ENCODE measurements around the gene SNF8.

The SNF8 gene

DNA sequence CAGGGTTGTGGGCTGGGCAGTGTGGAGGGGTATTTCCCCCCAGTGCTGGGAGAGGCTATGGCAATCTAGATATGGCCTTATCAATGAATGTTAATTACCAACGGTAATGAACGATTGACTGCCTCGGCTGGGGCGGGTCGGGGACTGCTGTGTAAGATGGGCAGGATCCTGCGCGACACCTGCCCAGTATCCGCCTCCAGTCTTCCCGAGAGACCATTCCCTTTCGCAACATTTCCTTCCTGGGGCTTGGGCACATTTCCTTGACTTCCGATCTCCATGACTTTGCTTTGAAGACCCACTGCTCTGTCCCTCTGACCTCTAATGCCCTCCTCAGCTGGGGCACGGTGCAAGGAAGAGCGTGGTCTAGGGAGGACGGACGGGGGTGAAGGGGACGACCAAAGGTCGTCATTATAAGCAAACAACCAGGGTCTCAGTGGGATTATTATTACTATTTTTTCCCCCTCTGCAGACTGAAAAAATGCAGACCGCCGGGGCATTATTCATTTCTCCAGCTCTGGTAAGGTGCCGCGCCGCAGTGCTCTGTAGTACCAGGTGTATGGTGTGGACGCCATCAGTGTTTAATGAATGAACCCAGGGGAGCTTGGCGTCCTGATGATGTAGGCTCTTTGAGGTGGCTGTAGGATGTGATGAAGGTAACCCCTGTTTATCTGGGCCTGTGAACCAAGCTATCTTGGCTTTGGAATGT is 51.5 kb downstream of the SNF8 start:
- DNase-seq (ENCODE audit: low read depth in 2 of 2) = no peak

DNA sequence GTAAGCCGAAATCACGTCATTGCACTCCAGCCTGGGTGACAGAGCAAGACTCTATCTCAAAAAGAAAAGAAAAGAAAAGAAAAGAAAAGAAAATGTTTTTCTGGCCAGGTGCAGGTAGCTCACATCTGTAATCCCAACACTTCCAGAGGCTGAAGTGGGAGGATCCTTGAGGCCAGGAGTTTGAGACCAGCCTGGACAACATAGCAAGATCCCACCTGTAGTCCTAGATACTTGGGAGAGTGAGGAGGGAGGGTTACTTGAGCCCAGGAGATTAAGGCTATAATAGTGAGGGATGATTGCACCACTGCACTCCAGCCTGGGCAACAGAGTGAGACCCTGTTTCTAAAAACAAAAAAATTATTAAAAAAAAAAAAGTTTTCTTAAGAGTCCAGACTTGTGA is 54.6 kb downstream of the SNF8 start:
- DNase-seq (ENCODE audit: low read depth in 2 of 2) = no peak

DNA sequence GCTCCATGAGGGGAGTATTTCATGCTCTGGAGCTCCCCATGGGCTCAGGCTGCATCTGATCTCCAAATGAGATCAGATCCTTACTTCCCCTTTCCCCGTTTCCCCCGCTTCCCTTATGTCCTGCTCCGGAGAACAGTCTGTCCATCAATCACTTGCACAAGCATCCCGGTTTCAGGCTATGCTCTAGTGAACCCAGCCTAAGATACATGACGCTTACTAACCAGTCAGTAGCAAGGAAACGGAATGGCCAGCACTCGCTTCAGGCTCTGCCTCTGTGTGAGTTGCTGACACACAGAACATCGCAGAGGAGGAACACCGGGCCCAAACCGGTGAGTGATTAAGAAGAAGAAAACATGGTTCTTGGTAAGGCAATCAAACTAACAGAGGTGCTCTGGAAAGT is 61.5 kb downstream of the SNF8 start:
- no peak for DNase-seq (ENCODE audit: low read depth in 2 of 2)

DNA sequence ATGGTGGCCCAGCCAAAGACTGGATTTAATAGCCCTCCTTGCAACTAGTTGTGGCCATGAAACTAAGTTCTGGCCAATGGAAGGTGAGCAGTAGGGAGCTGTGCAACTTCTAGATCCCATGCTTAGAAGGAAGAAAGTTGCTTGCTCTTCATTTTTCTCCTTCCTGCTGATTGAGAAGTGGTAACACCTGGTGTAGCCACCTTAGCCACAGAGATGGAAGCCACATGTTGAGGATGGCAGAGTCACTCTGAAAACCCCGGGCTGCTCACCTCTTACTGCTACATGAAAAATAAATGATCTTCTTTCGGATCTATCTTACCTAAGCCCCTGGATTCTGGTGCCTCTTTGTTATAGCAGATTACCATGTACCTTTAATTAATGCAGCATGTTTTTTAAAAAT is 62.4 kb downstream of the SNF8 start:
- DNase-seq (ENCODE audit: low read depth in 2 of 2) = no peak
